PC-3 (cell line): ENCODE results near the gene SCN10A. TPM values are rescaled to one million over a fixed set of nuclear protein-coding genes. Genes with fewer than 3 reads are reported as not detected.

ENCODE experiments used
- ATAC-seq: fragments of 200-7000 bp; cut with Tn5 transposase; 2 replicates; pipeline ENCODE4 v1.9.1; 2020; ENCODE audit warnings: mild to moderate bottlenecking, moderate library complexity
- BruUV-seq: library from RNA; stranded (reverse); fragments of 400-500 nt; replicated peaks from 2 replicates; lab custom pipeline; 2021; lab: Mats Ljungman, UMichigan
- CTCF ChIA-PET: fragments of 300-600 bp; sonication (Branson Sonifier 250); formaldehyde crosslinking; loops from one replicate; lab custom pipeline; 2022; ENCODE audit warnings: antibody characterized with exemption; lab: Charles Lee
- POLR2A ChIA-PET: fragments of 300-600 bp; sonication (Branson Sonifier 250); formaldehyde crosslinking; loops from one replicate; lab custom pipeline; 2022; ENCODE audit warnings: antibody characterized with exemption; ENCODE audit not compliant: unreplicated experiment; lab: Charles Lee
- DNase-seq: peaks from one replicate; pipeline ENCODE4 v3.0.0-alpha.2; 2015
- H2AFZ ChIP-seq: fragments of 300-600 bp; sonication (generic); 2 replicates; pipeline ENCODE4 v1.6.0; 2016; ENCODE audit warnings: antibody characterized with exemption, low read length
- H3F3A ChIP-seq: fragments of 300-600 bp; sonication (generic); one replicate; pipeline ENCODE4 v1.6.0; 2017; ENCODE audit warnings: antibody characterized with exemption, low read length, control low read depth, mild to moderate bottlenecking; ENCODE audit not compliant: unreplicated experiment
- H3K27ac ChIP-seq: fragments of 300-600 bp; sonication (generic); 2 replicates; pipeline ENCODE4 v1.5.1; 2016; ENCODE audit warnings: mild to moderate bottlenecking, low read length
- H3K27me3 ChIP-seq: fragments of 300-600 bp; sonication (generic); 2 replicates; pipeline ENCODE4 v1.6.1; 2016; ENCODE audit warnings: low read length, mixed read lengths
- H3K36me3 ChIP-seq: fragments of 300-600 bp; sonication (generic); 2 replicates; pipeline ENCODE4 v1.6.1; 2016; ENCODE audit warnings: low read depth, mixed run types, low read length, mixed read lengths
- H3K4me1 ChIP-seq: fragments of 300-600 bp; sonication (generic); 2 replicates; pipeline ENCODE4 v1.5.1; 2016; ENCODE audit warnings: low read length; ENCODE audit not compliant: insufficient read depth
- H3K4me2 ChIP-seq: fragments of 300-600 bp; sonication (generic); 2 replicates; pipeline ENCODE4 v1.6.0; 2016; ENCODE audit warnings: low read length
- H3K4me3 ChIP-seq: fragments of 300-600 bp; sonication (generic); 2 replicates; pipeline ENCODE4 v1.5.1; 2016; ENCODE audit warnings: mild to moderate bottlenecking, low read length, mixed read lengths
- H3K79me2 ChIP-seq: fragments of 300-600 bp; sonication (generic); 2 replicates; pipeline ENCODE4 v1.6.1; 2017; ENCODE audit warnings: low read length, mixed read lengths
- H3K9ac ChIP-seq: fragments of 300-600 bp; sonication (generic); 2 replicates; pipeline ENCODE4 v1.6.0; 2016; ENCODE audit warnings: mild to moderate bottlenecking, low read length
- H3K9me2 ChIP-seq: fragments of 300-600 bp; sonication (generic); replicated peaks from 2 replicates; pipeline ENCODE4 v1.6.1; 2016; ENCODE audit warnings: mixed run types, low read length, mixed read lengths
- H3K9me3 ChIP-seq: fragments of 300-600 bp; sonication (generic); 2 replicates; pipeline ENCODE4 v1.6.1; 2016; ENCODE audit warnings: low read length, mixed read lengths
- H4K20me1 ChIP-seq: fragments of 300-600 bp; sonication (generic); 2 replicates; pipeline ENCODE4 v1.6.1; 2016; ENCODE audit warnings: low read length, mixed read lengths
- CTCF ChIP-seq: fragments of 300-600 bp; sonication (generic); conservative IDR thresholded peaks from 2 replicates; pipeline ENCODE4 v1.5.1; 2017; ENCODE audit warnings: antibody characterized with exemption, low read depth, mild to moderate bottlenecking, low read length
- EZH2 ChIP-seq: fragments of 300-600 bp; sonication (generic); IDR thresholded peaks from one replicate; pipeline ENCODE4 v1.6.1; 2017; ENCODE audit warnings: antibody characterized with exemption, mild to moderate bottlenecking, low read length; ENCODE audit not compliant: unreplicated experiment
- EZH2phosphoT487 ChIP-seq: fragments of 300-600 bp; sonication (generic); IDR thresholded peaks from 2 replicates; pipeline ENCODE4 v1.6.1; 2018; ENCODE audit warnings: mild to moderate bottlenecking, antibody characterized with exemption, low read length, borderline replicate concordance
- intact Hi-C: fragments of 100-400 bp; cut with micrococcal nuclease; formaldehyde crosslinking; loops from 2 replicates; pipeline ENCODE4 v1.9.0; 2023
- total RNA-seq: library from RNA; depleted of rRNA; stranded (reverse); fragments of >200 nt; gene quantifications from 2 replicates; pipeline ENCODE4 v1.2.3, GENCODE V29; 2014

The SCN10A gene
- total RNA-seq, 1 experiment from 2014 or later: not detected

- no peaks in the 10 kb centered on the region for H3K9me3 ChIP-seq
- intact Hi-C loops: no loop called here
- ATAC-seq (no peak), DNase-seq (no peak)
- H3K4me1 ChIP-seq: no peaks in the 10 kb centered on the region
- H3K27me3 ChIP-seq: peaks cover 65% of the 10 kb centered on the region
- CTCF ChIA-PET: no interaction called here
- BruUV-seq: no TSS peak
- no peak overlapping the region for H3K9ac ChIP-seq
- H3K27ac ChIP-seq: no peak overlapping the region
- no peaks in the 10 kb centered on the region for H3K79me2 ChIP-seq
- H3K4me3 ChIP-seq: no peak overlapping the region
- H4K20me1 ChIP-seq: no peaks in the 10 kb centered on the region
- no peaks in the 10 kb centered on the region for H3K36me3 ChIP-seq
- H3K4me2 ChIP-seq: no peak overlapping the region
- H2AFZ ChIP-seq: no peak overlapping the region
- POLR2A ChIA-PET: no interaction called here
- H3K9me2 ChIP-seq: no peaks in the 10 kb centered on the region
- TF ChIP-seq EZH2phosphoT487 (no peak), CTCF (no peak), EZH2 (no peak)
- no peaks in the 10 kb centered on the region for H3F3A ChIP-seq
Measured at GRCh38 chr3:38687321-38687720, 128.7 kb downstream of the SCN10A start.

- Histone ChIP-seq H3K9ac (no peak overlapping the region), H3K9me2 (no peaks in the 10 kb centered on the region), H3F3A (no peaks in the 10 kb centered on the region), H3K27ac (no peak overlapping the region), H4K20me1 (no peaks in the 10 kb centered on the region), H3K4me2 (no peak overlapping the region), H3K4me3 (no peak overlapping the region), H3K79me2 (no peaks in the 10 kb centered on the region), H3K27me3 (peaks cover 89% of the 10 kb centered on the region), H2AFZ (no peak overlapping the region), H3K9me3 (no peaks in the 10 kb centered on the region), H3K36me3 (no peaks in the 10 kb centered on the region), H3K4me1 (no peaks in the 10 kb centered on the region)
- CTCF ChIA-PET: no interaction called here
- no peak for TF ChIP-seq CTCF
- TF ChIP-seq EZH2: no peak
- DNase-seq (no peak), ATAC-seq (no peak)
- no TSS peak for BruUV-seq
- POLR2A ChIA-PET: no interaction called here
- intact Hi-C loops: no loop called here
Measured at GRCh38 chr3:38684546-38684945, 131.5 kb downstream of the SCN10A start.

- no peak for DNase-seq
- Histone ChIP-seq H3K9me3 (no peaks in the 10 kb centered on the region), H3F3A (no peaks in the 10 kb centered on the region), H3K27me3 (peaks cover 46% of the 10 kb centered on the region), H3K36me3 (no peaks in the 10 kb centered on the region), H3K4me3 (no peak overlapping the region), H4K20me1 (no peaks in the 10 kb centered on the region), H3K27ac (no peak overlapping the region), H3K9ac (no peak overlapping the region), H3K9me2 (no peaks in the 10 kb centered on the region), H3K4me1 (no peaks in the 10 kb centered on the region), H3K79me2 (no peaks in the 10 kb centered on the region), H3K4me2 (no peak overlapping the region), H2AFZ (no peak overlapping the region)
- no TSS peak for BruUV-seq
- TF ChIP-seq EZH2phosphoT487: no peak
- TF ChIP-seq EZH2: no peak
- TF ChIP-seq CTCF: no peak
- ChIA-PET POLR2A (interaction anchor here (0.6 kb wide), 1 partner anchor 173 kb away, joined by 3 read pairs; no protein-coding TSS in a partner anchor), CTCF (no interaction called here)
- intact Hi-C loops: loop anchor here (10.0 kb wide), 1 partner anchor 325 kb away; the partner anchor contains the start of gene XYLB
- no peak for ATAC-seq
Measured at GRCh38 chr3:38669668-38670067, 146.3 kb downstream of the SCN10A start.
